HCT116 (cell line): ENCODE results near the gene UCHL3.

Experiments
- ATF3 ChIP-seq: IDR thresholded peaks from 2 replicates; pipeline ENCODE4 v1.6.1; 2012
- CTCF ChIP-seq, 3 experiments: fragments of 200-600 bp in 1 of 3; sonication (generic) in 1 of 3; IDR thresholded peaks in 2 of 3; conservative IDR thresholded peaks in 1 of 3; 2 replicates each; pipeline ENCODE4 v1.5.1; 2012 to 2017; ENCODE audit warnings: low read depth in 2 of 3, low read length in 2 of 3, antibody characterized with exemption in 1 of 3, borderline replicate concordance in 1 of 3, control low read depth in 1 of 3, mild to moderate bottlenecking in 1 of 3, mixed read lengths in 1 of 3, mixed run types in 1 of 3, moderate library complexity in 1 of 3; ENCODE audit not compliant: insufficient read depth in 1 of 3
- EGR1 ChIP-seq: IDR thresholded peaks from 2 replicates; pipeline ENCODE4 v1.6.1; 2012; ENCODE audit warnings: low read depth
- ELF1 ChIP-seq: IDR thresholded peaks from 2 replicates; pipeline ENCODE4 v1.6.1; 2012; ENCODE audit warnings: low read depth, borderline replicate concordance
- EZH2 ChIP-seq: fragments of 200-600 bp; sonication (generic); IDR thresholded peaks from 2 replicates; pipeline ENCODE4 v1.6.1; 2017; ENCODE audit warnings: antibody characterized with exemption, mixed run types
- EZH2phosphoT487 ChIP-seq: fragments of 200-600 bp; IDR thresholded peaks from 2 replicates; pipeline ENCODE4 v1.6.1; 2018; ENCODE audit warnings: antibody characterized with exemption, borderline replicate concordance
- MAX ChIP-seq: IDR thresholded peaks from 2 replicates; pipeline ENCODE4 v1.6.1; 2012
- POLR2A ChIP-seq: IDR thresholded peaks from 2 replicates; pipeline ENCODE4 v1.7.0; 2011; ENCODE audit warnings: borderline replicate concordance; ENCODE audit not compliant: insufficient read depth, insufficient read length; ENCODE audit errors: extremely low read depth
- POLR2AphosphoS5 ChIP-seq: IDR thresholded peaks from 2 replicates; pipeline ENCODE4 v1.6.1; 2011; ENCODE audit warnings: mild to moderate bottlenecking, low read depth, low read length, moderate library complexity
- REST ChIP-seq: IDR thresholded peaks from 2 replicates; pipeline ENCODE4 v1.6.1; 2012; ENCODE audit warnings: low read depth
- SIN3A ChIP-seq: IDR thresholded peaks from 2 replicates; pipeline ENCODE4 v1.6.1; 2012; ENCODE audit warnings: low read depth
- SP1 ChIP-seq: IDR thresholded peaks from 2 replicates; pipeline ENCODE4 v1.6.1; 2012; ENCODE audit warnings: low read depth
- YY1 ChIP-seq: IDR thresholded peaks from 2 replicates; pipeline ENCODE4 v1.6.1; 2011; ENCODE audit warnings: low read length, low read depth, moderate library complexity, mild to moderate bottlenecking; ENCODE audit not compliant: insufficient replicate concordance; ENCODE audit errors: extremely low read depth
- ZNF274 ChIP-seq: fragments of 200-500 bp; sonication (Bioruptor generic); IDR thresholded peaks from 2 replicates; pipeline ENCODE4 v1.6.1; 2014; ENCODE audit warnings: mild to moderate bottlenecking, low read depth, low read length, inconsistent platforms

GRCh38 chr13:75635828-75636435 is 86.3 kb downstream of the UCHL3 start, which contains the start of gene LMO7:
- no peak; the same call in 1 of the 2 replicates for TF ChIP-seq POLR2AphosphoS5
- no peak for TF ChIP-seq CTCF (IDR thresholded peaks at IDR 0.05 in 2 of 3, conservative IDR thresholded peaks at IDR 0.05 in 1 of 3; ENCODE audit: borderline replicate concordance in 1 of 3, insufficient read depth in 1 of 3, low read depth in 2 of 3, low read length in 2 of 3)
- no peak for TF ChIP-seq ELF1
- no peak for TF ChIP-seq SIN3A
- no peak for TF ChIP-seq MAX
- no peak for TF ChIP-seq EZH2
- TF ChIP-seq POLR2A = no peak
- no peak for TF ChIP-seq ZNF274
- no peak for TF ChIP-seq EZH2phosphoT487
- no peak for TF ChIP-seq EGR1
- TF ChIP-seq REST = no peak
- no peak for TF ChIP-seq YY1
- TF ChIP-seq SP1 = no peak
- TF ChIP-seq ATF3 = no peak
